ENCODE data around the gene WWOX. TPM values are rescaled to one million over a fixed set of nuclear protein-coding genes. Genes with fewer than 3 reads are reported as not detected.

The WWOX gene
- total RNA-seq, 2 experiments from 2014 or later, result 19.1 to 23.7 TPM

DNA sequence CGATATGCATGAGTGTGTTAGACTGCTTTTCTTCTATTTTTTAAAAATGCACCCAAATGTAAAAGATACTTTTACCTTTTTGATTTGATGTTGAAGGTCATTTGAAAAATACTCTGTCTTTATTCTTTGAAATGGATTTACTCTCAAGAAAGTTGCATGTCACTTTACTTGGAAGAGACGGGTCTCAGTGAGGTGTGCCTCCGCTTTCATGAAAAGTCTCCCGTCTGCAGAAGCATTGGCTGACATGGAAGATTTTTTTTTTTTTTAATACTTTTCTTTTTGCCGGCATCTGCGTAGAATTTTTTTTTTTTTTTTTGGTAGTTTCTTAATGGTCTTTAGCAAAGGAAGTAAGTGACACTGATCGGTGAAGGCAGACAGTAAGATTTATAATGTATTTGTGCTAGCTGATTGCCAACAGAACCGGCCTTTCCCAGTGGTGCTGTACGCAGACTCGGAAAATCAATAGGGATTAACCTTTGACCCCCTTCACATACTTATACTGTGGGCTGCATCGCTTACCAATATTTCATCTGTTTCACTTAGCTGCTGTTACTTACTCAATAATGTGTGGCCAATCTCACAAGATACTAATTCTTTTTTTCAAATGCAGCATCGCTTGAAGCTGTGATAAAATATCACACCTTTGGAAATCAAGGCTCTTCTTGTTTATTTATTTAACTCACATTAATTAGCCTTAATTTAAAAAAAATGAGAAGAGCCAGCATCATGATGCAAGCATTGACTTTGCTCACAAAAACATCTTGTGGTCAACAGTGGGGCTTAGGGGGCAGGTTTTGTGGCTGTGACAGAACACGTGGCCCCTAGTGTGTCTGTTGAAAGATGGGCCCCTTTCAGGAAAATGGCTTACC, 383.9 kb downstream of the WWOX start:
- H3K4me3 Mint-ChIP-seq, result no peak overlapping the region
- intact Hi-C loops (cut with micrococcal nuclease), result no loop called here
- no peak for ATAC-seq
- POLR2A ChIA-PET, result no interaction called here
- H3K4me1 Mint-ChIP-seq (ENCODE audit: low read depth), result no peaks in the 10 kb centered on the region
- TF ChIP-seq, protein P1, sequence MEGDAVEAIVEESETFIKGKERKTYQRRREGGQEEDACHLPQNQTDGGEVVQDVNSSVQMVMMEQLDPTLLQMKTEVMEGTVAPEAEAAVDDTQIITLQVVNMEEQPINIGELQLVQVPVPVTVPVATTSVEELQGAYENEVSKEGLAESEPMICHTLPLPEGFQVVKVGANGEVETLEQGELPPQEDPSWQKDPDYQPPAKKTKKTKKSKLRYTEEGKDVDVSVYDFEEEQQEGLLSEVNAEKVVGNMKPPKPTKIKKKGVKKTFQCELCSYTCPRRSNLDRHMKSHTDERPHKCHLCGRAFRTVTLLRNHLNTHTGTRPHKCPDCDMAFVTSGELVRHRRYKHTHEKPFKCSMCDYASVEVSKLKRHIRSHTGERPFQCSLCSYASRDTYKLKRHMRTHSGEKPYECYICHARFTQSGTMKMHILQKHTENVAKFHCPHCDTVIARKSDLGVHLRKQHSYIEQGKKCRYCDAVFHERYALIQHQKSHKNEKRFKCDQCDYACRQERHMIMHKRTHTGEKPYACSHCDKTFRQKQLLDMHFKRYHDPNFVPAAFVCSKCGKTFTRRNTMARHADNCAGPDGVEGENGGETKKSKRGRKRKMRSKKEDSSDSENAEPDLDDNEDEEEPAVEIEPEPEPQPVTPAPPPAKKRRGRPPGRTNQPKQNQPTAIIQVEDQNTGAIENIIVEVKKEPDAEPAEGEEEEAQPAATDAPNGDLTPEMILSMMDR (IDR thresholded peaks at IDR 0.05), result no peak
- no peak overlapping the region for H3K27ac Mint-ChIP-seq
- DNase-seq, result no peak
- CTCF ChIA-PET, result no interaction called here
- no peaks in the 10 kb centered on the region for H3K9me3 Mint-ChIP-seq
- no peaks in the 10 kb centered on the region for H3K27me3 Mint-ChIP-seq
- no peaks in the 10 kb centered on the region for H3K36me3 Mint-ChIP-seq (ENCODE audit: low read depth)

DNA sequence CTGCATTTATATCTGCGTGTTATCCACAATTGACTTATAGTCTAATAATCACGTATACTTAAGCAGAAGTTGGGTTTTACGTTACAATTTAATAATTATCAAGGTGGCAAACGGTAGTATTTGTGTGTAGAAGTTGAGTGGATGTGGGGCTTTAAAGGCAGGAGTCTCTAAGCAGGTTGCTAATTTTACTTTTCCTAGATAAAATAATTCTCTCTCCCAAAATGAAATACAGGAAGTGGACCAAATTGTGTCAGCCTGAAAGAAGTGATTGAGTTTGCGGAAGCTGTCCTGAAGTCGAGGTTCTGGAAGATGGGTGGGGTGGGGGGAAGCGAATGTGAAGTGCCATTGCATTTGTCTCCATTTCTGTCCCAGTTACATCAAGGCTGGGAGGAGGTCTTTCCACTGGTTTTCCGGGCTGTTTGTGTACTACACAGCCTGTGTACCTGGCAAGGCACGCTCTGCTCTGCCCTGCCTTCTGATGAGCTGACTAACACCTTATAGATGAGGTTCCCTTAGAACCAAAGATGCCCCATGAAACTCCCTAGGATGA, 385.1 kb downstream of the WWOX start:
- H3K27me3 Mint-ChIP-seq, result no peaks in the 10 kb centered on the region
- H3K4me1 Mint-ChIP-seq (ENCODE audit: low read depth), result no peaks in the 10 kb centered on the region
- H3K27ac Mint-ChIP-seq, result no peak overlapping the region
- no peak for ATAC-seq
- ChIA-PET CTCF (interaction anchor here (0.6 kb wide), 1 partner anchor 11 kb away, joined by 3 read pairs; no protein-coding TSS in a partner anchor), POLR2A (no interaction called here)
- H3K9me3 Mint-ChIP-seq, result no peaks in the 10 kb centered on the region
- TF ChIP-seq, protein P1 (IDR thresholded peaks at IDR 0.05), result no peak
- intact Hi-C loops (cut with micrococcal nuclease), result no loop called here
- H3K36me3 Mint-ChIP-seq (ENCODE audit: low read depth), result no peaks in the 10 kb centered on the region
- no peak overlapping the region for H3K4me3 Mint-ChIP-seq
- DNase-seq, result no peak

DNA sequence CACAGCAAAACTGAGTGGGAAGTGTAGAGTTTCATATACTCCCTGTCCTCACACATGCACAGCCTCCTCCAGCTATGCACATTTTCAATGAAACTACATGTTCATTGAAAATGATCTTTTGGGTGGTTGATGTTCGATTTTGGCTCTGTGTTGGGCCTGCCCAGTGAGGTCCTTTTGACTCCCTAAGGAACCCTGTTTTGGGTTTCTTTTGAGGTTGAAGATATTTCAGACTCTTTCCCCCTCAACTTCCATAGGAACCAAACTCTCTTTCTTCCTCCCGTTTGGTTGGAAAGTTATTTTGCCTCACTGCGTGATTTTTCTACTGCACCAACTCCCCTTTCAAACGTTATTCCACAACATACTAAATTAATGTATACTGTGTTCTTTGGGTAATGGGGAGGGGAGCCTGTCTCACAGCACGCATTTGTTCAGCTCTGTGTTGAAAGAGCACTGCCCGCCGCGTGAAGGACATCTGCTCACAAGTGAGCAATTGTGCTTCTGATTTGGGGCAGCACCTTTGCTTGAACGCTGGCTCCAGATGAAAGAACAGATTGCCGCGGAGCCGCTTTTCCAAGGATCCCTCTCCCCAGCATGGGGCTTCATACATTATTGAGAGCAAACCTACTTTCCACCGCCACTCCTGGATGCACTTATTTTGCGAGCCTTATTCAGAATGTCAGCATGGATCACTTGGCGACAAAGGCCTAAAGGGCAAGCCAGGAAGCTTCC, 385.9 kb downstream of the WWOX start:
- ATAC-seq (no peak), DNase-seq (no peak)
- Mint-ChIP-seq H3K4me1 (ENCODE audit: low read depth) (no peaks in the 10 kb centered on the region), H3K27me3 (no peaks in the 10 kb centered on the region), H3K9me3 (no peaks in the 10 kb centered on the region), H3K4me3 (no peak overlapping the region), H3K36me3 (ENCODE audit: low read depth) (no peaks in the 10 kb centered on the region), H3K27ac (no peak overlapping the region)
- TF ChIP-seq, protein P1 (IDR thresholded peaks at IDR 0.05), result no peak
- ChIA-PET CTCF (interaction anchor here (0.6 kb wide), 1 partner anchor 12 kb away, joined by 3 read pairs; no protein-coding TSS in a partner anchor), POLR2A (no interaction called here)
- intact Hi-C loops (cut with micrococcal nuclease), result no loop called here

DNA sequence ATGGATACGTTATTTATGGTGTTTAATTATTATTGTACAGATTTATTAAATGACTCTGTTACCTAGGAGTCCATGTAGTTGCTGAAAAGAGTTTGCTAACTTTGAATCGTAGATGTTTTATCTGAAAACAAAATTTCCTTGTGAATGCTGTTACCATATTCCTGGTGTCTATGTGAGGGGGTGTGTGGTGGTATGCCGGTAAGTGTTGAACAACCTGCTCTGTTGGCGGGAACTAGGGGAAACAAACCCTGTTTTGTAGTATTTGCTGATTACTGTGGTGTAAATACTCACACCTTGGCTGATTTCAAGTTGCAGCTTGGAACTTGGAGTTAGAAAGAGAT, 386.4 kb downstream of the WWOX start:
- H3K27ac Mint-ChIP-seq, result no peak overlapping the region
- no peaks in the 10 kb centered on the region for H3K36me3 Mint-ChIP-seq (ENCODE audit: low read depth)
- POLR2A ChIA-PET, result no interaction called here
- no peaks in the 10 kb centered on the region for H3K27me3 Mint-ChIP-seq
- no peak overlapping the region for H3K4me3 Mint-ChIP-seq
- CTCF ChIA-PET, result no interaction called here
- H3K4me1 Mint-ChIP-seq (ENCODE audit: low read depth), result no peaks in the 10 kb centered on the region
- DNase-seq (no peak), ATAC-seq (no peak)
- H3K9me3 Mint-ChIP-seq, result no peaks in the 10 kb centered on the region
- TF ChIP-seq, protein P1 (IDR thresholded peaks at IDR 0.05), result no peak
- intact Hi-C loops (cut with micrococcal nuclease), result no loop called here

DNA sequence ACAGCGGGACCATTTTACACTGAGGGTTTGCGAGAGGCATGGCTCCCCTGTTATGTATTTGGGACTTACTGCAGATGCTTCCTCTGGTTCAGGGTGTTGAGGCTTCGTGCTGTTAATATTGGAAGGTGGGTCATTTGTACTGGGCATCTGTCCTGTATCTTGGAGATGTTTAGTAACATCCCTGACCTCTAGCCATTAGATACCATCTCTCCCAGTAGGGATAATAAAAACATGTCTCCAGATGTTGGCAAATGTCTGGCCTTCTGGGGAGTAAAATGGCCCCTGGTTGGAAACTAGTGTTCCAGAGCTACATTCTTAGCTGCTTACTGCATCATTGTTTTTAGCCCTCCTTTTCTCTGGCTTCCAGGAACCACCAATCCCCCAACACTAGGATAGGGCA, 388.0 kb downstream of the WWOX start:
- Mint-ChIP-seq H3K4me1 (ENCODE audit: low read depth) (no peaks in the 10 kb centered on the region), H3K36me3 (ENCODE audit: low read depth) (no peaks in the 10 kb centered on the region), H3K9me3 (no peaks in the 10 kb centered on the region), H3K4me3 (no peak overlapping the region), H3K27ac (no peak overlapping the region), H3K27me3 (no peaks in the 10 kb centered on the region)
- CTCF ChIA-PET, result no interaction called here
- POLR2A ChIA-PET, result no interaction called here
- intact Hi-C loops (cut with micrococcal nuclease), result no loop called here
- no peak for DNase-seq
- ATAC-seq, result no peak
- TF ChIP-seq, protein P1 (IDR thresholded peaks at IDR 0.05), result no peak

Data from activated CD8-positive, alpha-beta T cell treated with anti-CD3 and anti-CD28 coated beads for 36 hours (primary cell).